Activated CD8-positive, alpha-beta memory T cell treated with anti-CD3 and anti-CD28 coated beads, Interleukin-2, amount 50 U/mL, for 48 hours (primary cell): ENCODE results near the gene HDDC2.

ENCODE experiments used
- DNase-seq: peaks from one replicate; pipeline ENCODE4 v3.0.0-alpha.2; 2020

The HDDC2 gene

DNA sequence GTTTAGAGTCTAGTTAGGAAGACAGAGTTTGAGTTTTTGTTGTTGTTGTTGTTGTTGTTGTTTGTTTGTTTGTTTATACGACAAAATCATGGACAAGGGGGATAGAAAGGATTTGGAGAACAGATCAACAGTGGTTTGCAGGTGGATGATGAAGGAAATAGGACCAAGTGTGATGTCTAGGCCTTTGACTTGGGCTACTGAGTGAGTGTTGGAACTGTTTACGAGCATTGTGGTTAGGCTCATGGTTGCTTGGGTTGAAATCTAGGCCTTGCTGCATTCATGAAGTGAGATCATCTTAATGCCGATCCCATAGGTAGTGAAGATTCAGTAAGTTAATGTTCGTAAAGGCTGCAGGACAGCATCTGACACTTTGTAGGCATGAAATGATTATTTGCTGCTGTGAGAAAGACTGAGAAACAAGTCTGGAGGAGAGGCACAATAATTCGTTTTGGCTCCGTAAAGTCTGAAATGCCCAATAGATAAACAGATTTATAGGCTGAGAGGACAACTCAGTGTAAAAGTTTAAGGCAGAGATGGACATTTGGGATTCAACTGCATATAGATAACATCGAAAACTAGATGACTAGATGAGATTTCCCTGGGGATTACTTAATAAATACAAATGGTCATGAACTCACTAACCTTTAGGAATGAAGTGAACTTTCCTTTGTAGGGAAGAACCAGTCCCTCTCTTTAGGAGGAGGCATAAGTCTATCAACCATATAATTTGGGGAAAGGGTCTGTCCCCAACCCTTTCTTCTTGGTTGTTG is 70.0 kb downstream of the HDDC2 start:
- DNase-seq: no peak

DNA sequence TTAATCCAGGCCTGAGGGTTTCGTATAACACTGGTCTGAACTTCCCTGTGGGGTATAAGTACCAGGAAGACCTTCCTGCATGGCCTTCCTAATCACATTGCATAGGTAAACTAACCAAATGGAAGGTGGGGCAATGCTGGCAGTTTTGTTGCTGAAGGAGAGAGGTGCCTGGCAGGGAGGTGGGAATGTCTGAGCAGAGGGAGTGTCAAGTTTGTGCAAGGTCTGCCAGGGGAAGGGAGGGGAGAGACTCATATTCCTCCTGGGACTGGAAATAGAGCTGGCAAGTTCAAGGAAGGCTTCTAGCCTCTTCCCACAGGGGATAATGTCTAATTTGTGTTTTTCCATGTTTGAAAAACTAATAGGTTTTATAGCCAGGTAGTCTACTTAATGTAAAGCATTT is 70.6 kb downstream of the HDDC2 start:
- DNase-seq: no peak

DNA sequence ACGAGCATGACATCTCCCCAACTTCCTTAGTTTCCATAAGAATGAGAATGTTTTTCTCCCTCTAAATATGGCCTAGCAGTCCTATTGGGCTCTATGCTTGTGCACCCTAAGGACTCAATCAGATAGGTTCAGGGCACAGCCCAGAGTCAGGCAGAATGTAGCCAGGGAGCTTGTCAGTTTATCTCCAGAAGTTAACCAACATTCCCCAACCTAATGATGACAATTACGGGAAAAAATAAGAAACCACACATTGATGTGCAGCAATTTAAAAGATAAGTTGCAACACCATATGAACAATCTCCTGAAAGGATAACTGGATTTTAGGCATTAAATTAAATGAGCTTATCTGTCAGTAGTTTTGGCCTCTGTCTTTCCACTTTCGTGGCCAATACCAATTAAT is 71.1 kb downstream of the HDDC2 start:
- no peak for DNase-seq

DNA sequence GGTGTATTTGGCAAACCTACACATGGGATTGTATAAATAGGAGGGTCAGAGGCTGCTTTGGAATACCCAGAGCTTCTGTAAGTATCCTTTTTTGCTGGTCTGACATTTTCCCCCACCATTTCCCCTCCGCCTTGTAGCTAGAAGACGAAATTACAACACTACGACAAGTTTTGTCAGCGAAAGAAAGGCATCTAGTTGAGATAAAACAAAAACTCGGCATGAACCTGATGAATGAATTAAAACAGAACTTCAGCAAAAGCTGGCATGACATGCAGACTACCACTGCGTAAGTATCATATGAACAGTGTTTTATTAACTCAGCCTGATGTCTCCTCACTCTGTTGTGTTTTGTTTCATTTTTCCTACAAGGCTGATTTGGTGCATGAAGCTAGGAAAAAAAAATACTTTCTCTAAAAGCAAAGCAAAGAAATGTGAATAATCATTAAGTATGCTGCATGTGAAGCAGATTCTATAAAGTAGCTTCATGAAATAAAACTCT is 72.7 kb downstream of the HDDC2 start:
- no peak for DNase-seq

DNA sequence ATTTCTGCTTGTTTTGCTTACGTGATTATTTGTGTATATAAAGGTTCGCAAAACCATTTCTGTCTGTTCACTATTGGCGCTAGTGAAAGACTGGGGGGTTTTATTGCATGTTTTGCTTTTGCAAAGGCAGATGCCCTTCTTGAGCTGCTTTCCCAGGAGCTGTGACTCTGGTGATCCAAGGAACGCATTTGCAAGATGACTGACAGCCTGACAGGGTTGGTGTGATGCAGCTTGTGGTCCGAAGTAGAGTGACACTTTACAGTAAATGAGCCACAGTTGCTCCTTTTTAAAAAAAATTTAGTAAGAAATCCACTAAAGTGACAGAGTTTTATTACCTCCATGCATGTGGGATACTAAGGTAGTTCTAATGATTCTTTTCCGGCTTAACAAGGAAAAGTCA is 74.5 kb downstream of the HDDC2 start:
- DNase-seq: no peak
